HEK293T (cell line): ENCODE results near the gene TRABD2A.

Source experiments
- CTCF ChIA-PET: fragments of 350-600 bp; formaldehyde crosslinking; extraction: SDS; loops from one replicate; lab custom pipeline; 2021; ENCODE audit warnings: antibody characterized with exemption, inconsistent platforms; lab: Yijun Ruan, JAX
- POLR2A ChIA-PET: fragments of 350-600 bp; formaldehyde crosslinking; extraction: SDS; loops from one replicate; lab custom pipeline; 2020; ENCODE audit warnings: antibody characterized with exemption, inconsistent platforms; lab: Yijun Ruan, JAX
- DNase-seq: peaks from one replicate; pipeline ENCODE4 v3.0.0; 2012; ENCODE audit warnings: mixed read lengths; ENCODE audit errors: extremely low spot score
- ARNT ChIP-seq: fragments of 450-650 bp; IDR thresholded peaks from 2 replicates; pipeline ENCODE4 v1.6.1; 2017; ENCODE audit warnings: mild to moderate bottlenecking
- BHLHE40 ChIP-seq: fragments of 450-650 bp; IDR thresholded peaks from 2 replicates; pipeline ENCODE4 v1.6.1; 2016; ENCODE audit warnings: mild to moderate bottlenecking, moderate library complexity, borderline replicate concordance
- CTBP1 ChIP-seq: fragments of 450-650 bp; IDR thresholded peaks from 2 replicates; pipeline ENCODE4 v1.6.1; 2016; ENCODE audit warnings: borderline replicate concordance
- ELF4 ChIP-seq: fragments of 450-650 bp; IDR thresholded peaks from 2 replicates; pipeline ENCODE4 v1.6.1; 2017; ENCODE audit warnings: antibody characterized with exemption
- FOXA1 ChIP-seq: fragments of 450-650 bp; IDR thresholded peaks from 2 replicates; pipeline ENCODE4 v1.6.1; 2016; ENCODE audit warnings: mild to moderate bottlenecking
- FOXK2 ChIP-seq: fragments of 450-650 bp; IDR thresholded peaks from 2 replicates; pipeline ENCODE4 v1.6.1; 2016; ENCODE audit warnings: mild to moderate bottlenecking
- FOXM1 ChIP-seq: fragments of 450-650 bp; IDR thresholded peaks from 2 replicates; pipeline ENCODE4 v1.6.1; 2017; ENCODE audit warnings: mild to moderate bottlenecking, borderline replicate concordance
- HDGF ChIP-seq: fragments of 450-650 bp; IDR thresholded peaks from 2 replicates; pipeline ENCODE4 v1.6.1; 2017; ENCODE audit warnings: antibody characterized with exemption, borderline replicate concordance
- L3MBTL2 ChIP-seq: fragments of 450-650 bp; conservative IDR thresholded peaks from 2 replicates; pipeline ENCODE4 v1.6.1; 2016; ENCODE audit warnings: mild to moderate bottlenecking
- LEF1 ChIP-seq: fragments of 450-650 bp; IDR thresholded peaks from 2 replicates; pipeline ENCODE4 v1.6.1; 2017; ENCODE audit warnings: mild to moderate bottlenecking, borderline replicate concordance
- NFRKB ChIP-seq: fragments of 450-650 bp; IDR thresholded peaks from 2 replicates; pipeline ENCODE4 v1.6.1; 2016; ENCODE audit warnings: mild to moderate bottlenecking, moderate library complexity
- SP1 ChIP-seq: fragments of 450-650 bp; IDR thresholded peaks from 2 replicates; pipeline ENCODE4 v1.6.1; 2017
- SUZ12 ChIP-seq: fragments of 450-650 bp; IDR thresholded peaks from 2 replicates; pipeline ENCODE4 v1.6.1; 2016; ENCODE audit warnings: mild to moderate bottlenecking
- TARDBP ChIP-seq: fragments of 450-650 bp; IDR thresholded peaks from 2 replicates; pipeline ENCODE4 v1.6.1; 2016
- ZNF384 ChIP-seq: fragments of 450-650 bp; IDR thresholded peaks from 2 replicates; pipeline ENCODE4 v1.6.1; 2016
- TF ChIP-seq, protein P1 (sequence below): fragments of 450-650 bp; IDR thresholded peaks from 2 replicates; pipeline ENCODE4 v1.6.1; 2016

TRABD2A gene

DNA sequence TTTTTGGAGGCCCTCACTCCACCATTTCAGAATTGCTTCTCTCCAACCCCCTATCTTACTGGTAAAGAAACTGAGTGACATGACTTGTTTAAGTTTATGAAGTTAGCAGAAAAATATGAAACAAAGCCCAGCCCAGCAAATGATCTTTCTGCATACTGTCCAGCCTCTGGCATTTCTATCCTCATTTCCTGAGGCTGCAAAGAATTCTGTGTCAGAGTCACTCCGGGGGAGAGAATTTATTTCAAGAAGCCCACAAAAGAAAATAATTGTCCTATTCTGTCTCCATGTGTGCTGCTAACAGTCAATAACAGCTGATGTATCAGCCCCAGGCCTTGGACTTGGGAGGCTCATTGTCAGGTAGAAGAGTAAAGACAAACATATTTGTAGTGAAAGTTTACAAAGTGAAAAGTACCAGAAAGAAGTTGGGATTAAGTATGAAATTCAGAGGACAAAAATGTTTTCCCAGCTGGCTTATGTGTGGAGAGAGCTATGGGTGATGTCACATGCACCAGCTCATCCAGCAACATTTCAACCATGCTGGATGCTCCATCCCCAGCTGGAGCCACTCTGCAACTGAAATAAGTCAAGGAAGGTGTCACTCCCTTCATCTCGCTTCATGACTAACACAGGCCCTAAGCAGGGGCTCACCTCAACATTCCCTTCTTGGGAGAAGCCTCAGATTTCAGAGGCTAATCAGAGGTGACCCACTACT, 42.3 kb downstream of the TRABD2A start:
- ChIA-PET CTCF (no interaction called here), POLR2A (no interaction called here)
- TF ChIP-seq LEF1 (no peak), HDGF (no peak), NFRKB (no peak), TARDBP (no peak), L3MBTL2 (no peak), FOXA1 (no peak), BHLHE40 (no peak), ARNT (no peak), ELF4 (no peak), FOXK2 (no peak), FOXM1 (no peak), SUZ12 (no peak), SP1 (no peak), CTBP1 (no peak), ZNF384 (no peak)
- TF ChIP-seq, protein P1, sequence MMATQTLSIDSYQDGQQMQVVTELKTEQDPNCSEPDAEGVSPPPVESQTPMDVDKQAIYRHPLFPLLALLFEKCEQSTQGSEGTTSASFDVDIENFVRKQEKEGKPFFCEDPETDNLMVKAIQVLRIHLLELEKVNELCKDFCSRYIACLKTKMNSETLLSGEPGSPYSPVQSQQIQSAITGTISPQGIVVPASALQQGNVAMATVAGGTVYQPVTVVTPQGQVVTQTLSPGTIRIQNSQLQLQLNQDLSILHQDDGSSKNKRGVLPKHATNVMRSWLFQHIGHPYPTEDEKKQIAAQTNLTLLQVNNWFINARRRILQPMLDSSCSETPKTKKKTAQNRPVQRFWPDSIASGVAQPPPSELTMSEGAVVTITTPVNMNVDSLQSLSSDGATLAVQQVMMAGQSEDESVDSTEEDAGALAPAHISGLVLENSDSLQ: no peak
- DNase-seq: no peak

DNA sequence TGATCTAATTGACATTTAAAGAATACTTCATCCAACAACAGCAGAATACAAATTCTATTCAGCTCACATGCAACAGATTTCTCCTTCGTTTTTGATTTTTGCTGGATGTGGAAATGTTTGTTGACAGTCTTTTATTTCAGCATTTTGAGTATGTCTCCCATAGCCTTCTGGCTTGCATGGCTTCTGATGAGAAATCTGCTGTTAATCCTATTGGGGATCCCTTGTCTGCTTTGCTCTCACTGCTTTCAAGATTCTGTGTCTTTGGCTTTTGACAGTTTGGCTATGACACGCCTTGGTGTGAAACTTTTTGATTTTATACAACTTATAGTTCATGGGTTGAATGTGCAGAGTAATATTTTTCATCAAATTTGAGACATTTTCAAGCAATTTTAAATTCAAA, 44.7 kb downstream of the TRABD2A start:
- CTCF ChIA-PET: no interaction called here

DNA sequence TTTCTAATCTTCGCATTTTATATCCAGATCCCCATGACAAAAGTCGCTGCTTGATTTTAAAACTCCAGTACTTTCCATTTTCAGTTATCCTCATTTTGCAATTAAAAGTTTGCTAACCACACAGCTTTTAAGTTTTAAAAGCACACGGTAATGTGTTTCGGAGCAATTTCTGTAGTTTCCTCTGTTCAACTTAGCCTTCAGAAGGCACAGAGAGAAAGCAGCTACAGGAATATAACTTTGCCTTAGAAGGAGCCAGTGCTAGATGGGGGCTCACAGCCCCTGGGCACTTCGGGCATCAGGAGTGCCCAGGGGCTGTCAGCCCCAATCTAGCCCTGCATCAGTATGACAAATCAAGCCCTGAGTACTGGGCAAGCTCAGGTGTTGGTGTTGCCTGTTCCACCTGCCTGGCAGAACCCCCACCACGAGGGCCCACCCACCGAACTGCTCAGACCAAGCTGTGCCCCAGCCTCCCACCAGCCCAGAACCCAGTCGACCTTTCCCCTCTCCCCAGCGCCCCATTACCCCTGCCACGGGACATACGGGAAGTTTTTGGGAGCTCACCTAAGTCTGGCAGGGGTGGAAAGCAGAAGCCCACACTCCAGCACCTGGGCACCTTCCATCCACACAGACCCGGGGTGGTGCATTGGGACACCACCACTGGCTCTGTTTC, 47.3 kb downstream of the TRABD2A start:
- no peak for DNase-seq
- ChIA-PET POLR2A (no interaction called here), CTCF (no interaction called here)
- TF ChIP-seq CTBP1: no peak
- TF ChIP-seq ZNF384: no peak
- TF ChIP-seq L3MBTL2: no peak
- TF ChIP-seq TARDBP: no peak
- no peak for TF ChIP-seq LEF1
- TF ChIP-seq FOXA1: no peak
- TF ChIP-seq ARNT: no peak
- no peak for TF ChIP-seq HDGF
- TF ChIP-seq FOXM1: no peak
- no peak for TF ChIP-seq ELF4

More for the DNA sequence above, 44.7 kb downstream of the TRABD2A start:
- no peak for DNase-seq
- POLR2A ChIA-PET: no interaction called here
- TF ChIP-seq FOXM1 (no peak), LEF1 (no peak), FOXK2 (no peak), ELF4 (no peak), ARNT (no peak), L3MBTL2 (no peak), BHLHE40 (no peak)

DNA sequence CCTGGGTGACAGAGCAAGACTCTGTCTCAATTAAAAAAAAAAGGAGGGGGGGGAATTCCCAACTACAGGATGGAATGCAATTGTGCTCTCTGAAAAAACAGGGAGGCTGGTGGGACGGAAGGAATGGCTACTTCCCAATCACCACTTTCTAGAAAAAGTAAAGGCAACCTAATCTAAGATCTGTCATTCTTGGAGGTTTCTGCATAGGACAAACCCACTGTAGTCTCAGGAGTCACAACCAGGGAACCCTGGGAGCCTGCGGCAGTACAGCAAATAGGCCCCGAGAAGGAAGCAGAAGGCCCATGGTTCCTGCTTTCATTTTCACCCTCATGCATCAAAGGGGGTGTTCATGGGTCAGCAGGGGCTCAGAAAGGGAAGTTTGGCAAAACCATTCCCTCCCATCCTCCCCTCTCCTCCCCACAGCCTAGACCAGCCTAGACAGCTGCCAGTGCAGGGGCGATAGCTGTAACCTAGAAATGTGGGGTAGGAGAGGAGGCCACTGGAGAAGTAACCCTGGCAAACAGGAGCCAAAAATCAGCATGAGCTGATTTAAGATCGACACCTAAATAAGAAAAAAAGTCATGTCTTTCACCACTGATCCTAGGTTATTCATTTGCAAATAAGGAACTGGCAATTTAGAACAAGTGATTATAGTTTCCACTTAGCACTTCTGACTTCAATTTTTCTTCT, 48.0 kb downstream of the TRABD2A start:
- no peak for DNase-seq

DNA sequence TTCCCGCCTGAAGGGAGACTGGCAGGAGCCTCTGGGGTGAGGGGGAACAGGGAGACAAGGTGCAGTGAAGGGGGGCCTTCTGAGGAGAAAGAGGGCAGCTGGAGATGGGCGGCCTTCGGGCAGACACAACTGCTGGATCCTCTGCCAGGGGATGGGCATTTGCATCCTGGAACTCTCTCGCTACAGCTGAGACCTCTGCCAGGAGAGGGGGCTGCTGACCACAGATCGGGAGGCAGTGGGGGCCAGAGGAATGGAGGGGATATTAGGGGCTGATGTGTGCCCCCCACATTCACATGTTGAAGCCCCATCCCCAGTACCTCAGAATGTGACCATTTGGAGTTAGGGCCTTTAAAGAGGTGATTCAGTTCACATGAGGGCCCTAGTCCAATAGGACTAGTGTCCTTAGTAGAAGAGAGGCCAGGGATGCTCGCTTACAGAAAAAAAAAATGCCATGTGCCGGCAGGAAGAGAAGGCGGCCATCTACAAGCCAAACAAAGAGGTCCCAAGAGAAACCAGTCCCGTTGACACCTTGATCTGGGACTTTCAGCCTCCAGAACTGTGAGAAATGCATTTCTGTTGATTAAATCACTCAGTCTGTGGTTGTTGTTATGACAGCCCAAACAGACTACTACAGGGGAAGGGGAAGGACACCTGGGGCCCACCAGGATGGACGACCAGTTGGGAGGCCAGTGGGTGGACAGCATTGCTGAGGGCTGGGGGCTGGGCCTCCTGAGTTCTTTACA, 50.0 kb downstream of the TRABD2A start:
- no peak for DNase-seq
- CTCF ChIA-PET: no interaction called here
- no peak for TF ChIP-seq FOXA1
- TF ChIP-seq TARDBP: no peak
- TF ChIP-seq SUZ12: no peak
- TF ChIP-seq ELF4: no peak
- TF ChIP-seq ZNF384: no peak
- TF ChIP-seq BHLHE40: no peak
- TF ChIP-seq FOXM1: no peak
- TF ChIP-seq CTBP1: no peak
- TF ChIP-seq HDGF: no peak
- TF ChIP-seq, protein P1: no peak
- TF ChIP-seq FOXK2: no peak
- POLR2A ChIA-PET: no interaction called here

More for the DNA sequence above, 48.0 kb downstream of the TRABD2A start:
- POLR2A ChIA-PET: no interaction called here
- no peak for TF ChIP-seq HDGF
- CTCF ChIA-PET: no interaction called here

DNA sequence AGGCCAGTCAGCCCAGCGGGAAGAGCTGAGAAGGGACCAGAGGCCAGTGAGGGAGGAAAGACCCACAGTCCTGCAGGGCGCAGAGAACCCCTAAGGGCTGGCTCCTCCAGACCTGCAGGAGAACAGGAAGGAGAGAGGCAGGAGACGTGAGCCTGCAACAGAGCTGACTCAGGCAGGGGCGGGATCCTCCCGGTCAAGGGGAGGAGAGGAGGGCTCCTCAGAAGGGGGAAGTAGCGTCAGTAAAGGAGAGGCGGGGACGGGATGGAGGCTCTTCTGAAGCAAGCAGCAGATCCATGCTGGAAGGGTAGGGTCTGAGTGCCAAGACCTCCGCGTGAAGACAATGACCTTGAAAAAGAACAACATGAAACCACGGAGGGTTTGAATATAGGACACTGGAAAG, 50.8 kb downstream of the TRABD2A start:
- TF ChIP-seq, protein P1: no peak
- TF ChIP-seq NFRKB (no peak), ARNT (no peak), LEF1 (no peak), ZNF384 (no peak), SP1 (no peak)
- ChIA-PET POLR2A (no interaction called here), CTCF (no interaction called here)
- no peak for DNase-seq
